GM21367 (cell line): ENCODE results near the gene ADGB.

Source experiments
- ATAC-seq: cut with Tn5 transposase; IDR thresholded peaks from one replicate; pipeline ENCODE4 v1.9.1; 2021; ENCODE audit not compliant: unreplicated experiment

The ADGB gene

GRCh38 chr6:146628350-146628749 lies 29.6 kb downstream of the ADGB start:
- ATAC-seq = no peak

- no peak for ATAC-seq
These were observed 35.2 kb downstream of the ADGB start for GRCh38 chr6:146634022-146634421.

- ATAC-seq = no peak
These were observed 36.4 kb downstream of the ADGB start for GRCh38 chr6:146635165-146635564.

GRCh38 chr6:146636481-146636880 lies 37.7 kb downstream of the ADGB start:
- no peak for ATAC-seq

- no peak for ATAC-seq
These were observed 44.1 kb downstream of the ADGB start for GRCh38 chr6:146642921-146643320.

- no peak for ATAC-seq
These were observed 52.2 kb downstream of the ADGB start for GRCh38 chr6:146650799-146651481.

GRCh38 chr6:146651482-146651863 lies 52.7 kb downstream of the ADGB start:
- ATAC-seq = no peak

GRCh38 chr6:146657432-146657831 lies 58.7 kb downstream of the ADGB start:
- no peak for ATAC-seq

GRCh38 chr6:146664871-146665360 lies 66.1 kb downstream of the ADGB start:
- no peak for ATAC-seq

- ATAC-seq = no peak
These were observed 68.1 kb downstream of the ADGB start for GRCh38 chr6:146666909-146667308.

- no peak for ATAC-seq
These were observed 71.4 kb downstream of the ADGB start for GRCh38 chr6:146670161-146670560.

GRCh38 chr6:146673069-146673468 lies 74.3 kb downstream of the ADGB start:
- no peak for ATAC-seq

GRCh38 chr6:146679386-146679785 lies 80.6 kb downstream of the ADGB start:
- no peak for ATAC-seq

- no peak for ATAC-seq
These were observed 84.1 kb downstream of the ADGB start for GRCh38 chr6:146682919-146683318.

GRCh38 chr6:146689806-146690205 lies 91.0 kb downstream of the ADGB start:
- ATAC-seq = no peak

GRCh38 chr6:146693342-146693741 lies 94.6 kb downstream of the ADGB start:
- ATAC-seq = no peak

- no peak for ATAC-seq
These were observed 99.1 kb downstream of the ADGB start for GRCh38 chr6:146697921-146698320.

GRCh38 chr6:146700078-146700686 lies 101.4 kb downstream of the ADGB start:
- peak; percentile 85 for ATAC-seq

- no peak for ATAC-seq
These were observed 102.9 kb downstream of the ADGB start for GRCh38 chr6:146701632-146702031.

- ATAC-seq = no peak
These were observed 110.4 kb downstream of the ADGB start for GRCh38 chr6:146709036-146709622.

GRCh38 chr6:146719387-146719786 lies 120.6 kb downstream of the ADGB start:
- no peak for ATAC-seq

- ATAC-seq = no peak
These were observed 140.9 kb downstream of the ADGB start for GRCh38 chr6:146739696-146740095.
